ENCODE results near the gene MLEC. TPM values are rescaled to one million over a fixed set of nuclear protein-coding genes. Genes with fewer than 3 reads are reported as not detected.

Gene MLEC
- total and polyA plus RNA-seq, 2 of the 13 experiments (the other 11 are each of a cell fraction or from before 2014, with no cell fraction given), result 49.8 to 156 TPM

DNA sequence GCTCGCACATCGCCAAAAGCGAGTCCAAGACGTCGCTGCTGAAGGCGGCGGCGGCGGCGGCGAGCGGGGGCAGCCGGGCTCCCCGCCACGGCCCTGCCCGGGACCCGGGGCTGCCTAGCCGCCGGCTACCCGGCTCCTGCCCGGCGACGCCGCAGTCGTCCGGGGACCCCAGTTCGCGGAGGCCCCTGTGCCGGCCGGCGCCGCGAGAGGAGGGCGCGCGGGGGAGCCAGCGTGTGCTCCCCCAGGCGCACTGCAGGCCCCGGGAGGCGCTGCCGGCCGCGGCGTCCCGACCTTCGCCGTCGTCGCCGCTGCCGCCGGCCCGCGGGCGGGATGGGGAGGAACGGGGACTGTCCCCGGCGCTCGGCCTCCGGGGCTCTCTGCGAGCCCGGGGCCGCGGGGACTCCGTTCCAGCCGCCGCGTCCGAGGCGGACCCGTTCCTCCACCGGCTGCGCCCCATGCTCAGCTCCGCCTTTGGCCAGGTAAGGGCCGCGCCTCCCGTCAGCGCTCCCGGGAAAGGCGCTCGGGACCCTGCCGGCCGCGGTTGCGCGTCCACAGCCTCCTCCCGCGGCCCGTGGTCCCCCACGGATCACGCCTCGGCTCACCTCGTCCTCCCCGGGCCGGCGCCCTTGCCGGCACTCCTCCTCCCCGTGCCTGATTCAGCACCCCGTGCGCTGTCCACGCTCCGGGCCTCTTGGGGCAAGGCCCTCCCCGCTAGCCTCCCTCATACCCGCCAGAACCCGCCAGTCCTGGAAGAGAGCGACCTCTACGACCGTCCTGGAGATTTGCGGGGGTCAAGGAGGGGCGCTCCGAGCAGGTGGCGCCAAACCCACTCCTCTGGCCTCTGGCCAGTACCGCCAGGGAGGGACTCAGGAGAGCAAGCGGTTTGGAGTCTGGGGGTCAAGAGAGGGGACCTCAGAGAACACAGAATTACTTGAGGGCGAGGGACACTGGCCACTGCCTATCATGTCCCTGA, 45.8 kb upstream of the MLEC start (continued):
- TF ChIP-seq PRDM15 (CRISPR knock-in tag; IDR thresholded peaks at IDR 0.05), result no peak; the same call in 1 of the 2 replicates
- TF ChIP-seq ZBTB37 (CRISPR knock-in tag; IDR thresholded peaks at IDR 0.05), result no peak
- TF ChIP-seq, protein P1, sequence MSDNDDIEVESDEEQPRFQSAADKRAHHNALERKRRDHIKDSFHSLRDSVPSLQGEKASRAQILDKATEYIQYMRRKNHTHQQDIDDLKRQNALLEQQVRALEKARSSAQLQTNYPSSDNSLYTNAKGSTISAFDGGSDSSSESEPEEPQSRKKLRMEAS (IDR thresholded peaks at IDR 0.05), result 0 out of 2 replicates have a peak, but pooled peaks have one; percentile 47
- no peak for TF ChIP-seq ZHX2 (IDR thresholded peaks at IDR 0.05; ENCODE audit: low read depth)
- TF ChIP-seq ZHX2 (CRISPR knock-in tag; IDR thresholded peaks at IDR 0.05; ENCODE audit: borderline replicate concordance), result no peak
- TF ChIP-seq ZBTB21 (CRISPR knock-in tag; IDR thresholded peaks at IDR 0.05), result no peak
- no peak for TF ChIP-seq ZNF703 (CRISPR knock-in tag; IDR thresholded peaks at IDR 0.05; ENCODE audit: borderline replicate concordance)
- TF ChIP-seq ZNF414 (CRISPR knock-in tag; IDR thresholded peaks at IDR 0.05), result no peak
- TF ChIP-seq ZSCAN20 (CRISPR knock-in tag; IDR thresholded peaks at IDR 0.05; ENCODE audit: borderline replicate concordance), result no peak
- no peak for TF ChIP-seq ZNF7 (CRISPR knock-in tag; IDR thresholded peaks at IDR 0.05)
- TF ChIP-seq ZNF607 (CRISPR knock-in tag; IDR thresholded peaks at IDR 0.05; ENCODE audit: borderline replicate concordance), result no peak
- TF ChIP-seq JDP2 (CRISPR knock-in tag; IDR thresholded peaks at IDR 0.05; ENCODE audit: borderline replicate concordance), result no peak
- no peak for TF ChIP-seq THAP11 (CRISPR knock-in tag; IDR thresholded peaks at IDR 0.05)
- TF ChIP-seq ZNF598 (CRISPR knock-in tag; IDR thresholded peaks at IDR 0.05; ENCODE audit: borderline replicate concordance), result no peak
